ENCODE measurements around the gene SRP68.

SRP68 gene

GRCh38 chr17:76023900-76024237 is 48.4 kb downstream of the SRP68 start:
- DNase-seq (ENCODE audit: low read depth) = no peak
- no peak overlapping the region for H3K4me3 ChIP-seq (ENCODE audit: control insufficient read depth, low read depth, low read length)
- no peak for TF ChIP-seq CTCF (conservative IDR thresholded peaks at IDR 0.05; ENCODE audit: control insufficient read depth, insufficient read depth, low read depth, low read length)

- no peak for TF ChIP-seq CTCF (conservative IDR thresholded peaks at IDR 0.05; ENCODE audit: control insufficient read depth, insufficient read depth, low read depth, low read length)
- H3K4me3 ChIP-seq (ENCODE audit: control insufficient read depth, low read depth, low read length) = no peak overlapping the region
- no peak for DNase-seq (ENCODE audit: low read depth)
Observed at GRCh38 chr17:76022973-76023899, 49.1 kb downstream of the SRP68 start.

GRCh38 chr17:76022285-76022684 is 50.0 kb downstream of the SRP68 start:
- DNase-seq (ENCODE audit: low read depth) = no peak
- no peak for TF ChIP-seq CTCF (conservative IDR thresholded peaks at IDR 0.05; ENCODE audit: control insufficient read depth, insufficient read depth, low read depth, low read length)
- H3K4me3 ChIP-seq (ENCODE audit: control insufficient read depth, low read depth, low read length) = no peak overlapping the region

GRCh38 chr17:76019833-76020467 is 52.4 kb downstream of the SRP68 start:
- TF ChIP-seq CTCF (conservative IDR thresholded peaks at IDR 0.05; ENCODE audit: control insufficient read depth, insufficient read depth, low read depth, low read length) = no peak
- no peak for DNase-seq (ENCODE audit: low read depth)
- no peak overlapping the region for H3K4me3 ChIP-seq (ENCODE audit: control insufficient read depth, low read depth, low read length)

GRCh38 chr17:76018801-76019200 is 53.5 kb downstream of the SRP68 start:
- TF ChIP-seq CTCF (conservative IDR thresholded peaks at IDR 0.05; ENCODE audit: control insufficient read depth, insufficient read depth, low read depth, low read length) = no peak
- no peak for DNase-seq (ENCODE audit: low read depth)
- H3K4me3 ChIP-seq (ENCODE audit: control insufficient read depth, low read depth, low read length) = no peak overlapping the region

- DNase-seq (ENCODE audit: low read depth) = no peak
- TF ChIP-seq CTCF (conservative IDR thresholded peaks at IDR 0.05; ENCODE audit: control insufficient read depth, insufficient read depth, low read depth, low read length) = no peak
Observed at GRCh38 chr17:76018340-76018680, 54.0 kb downstream of the SRP68 start.

More at GRCh38 chr17:76018340-76018680, 54.0 kb downstream of the SRP68 start:
- no peak overlapping the region for H3K4me3 ChIP-seq (ENCODE audit: control insufficient read depth, low read depth, low read length)

Data from fibroblast of mammary gland (primary cell).